GM23338 (cell line): ENCODE results near the gene DAAM1.

Experiments used
- CREB1 ChIP-seq: fragments of 250-450 bp; sonication (Bioruptor Pico); IDR thresholded peaks from 2 replicates; pipeline ENCODE4 v1.5.0; 2020; ENCODE audit warnings: low read depth, mild to moderate bottlenecking, moderate library complexity
- EZH2 ChIP-seq: fragments of 200-600 bp; sonication (generic); IDR thresholded peaks from one replicate; pipeline ENCODE4 v1.8.0; 2017; ENCODE audit warnings: antibody characterized with exemption, mild to moderate bottlenecking, low read depth; ENCODE audit not compliant: unreplicated experiment
- POLR2AphosphoS5 ChIP-seq: IDR thresholded peaks from 2 replicates; pipeline ENCODE4 v1.6.1; 2016; ENCODE audit warnings: antibody characterized with exemption, low read depth
- TF ChIP-seq, protein P1 (sequence below), 2 experiments: fragments of 200-600 bp in 1 of 2; sonication (generic) in 1 of 2; conservative IDR thresholded peaks; 2 replicates each; pipeline versions ENCODE4 v1.5.1 to v1.6.1; 2016 to 2017; ENCODE audit warnings: antibody characterized with exemption in 2 of 2, low read depth in 2 of 2, mild to moderate bottlenecking in 2 of 2, moderate library complexity in 1 of 2
- TF ChIP-seq, protein P2 (sequence below): IDR thresholded peaks from one replicate; pipeline ENCODE4 v1.6.1; 2018; ENCODE audit warnings: antibody characterized with exemption; ENCODE audit not compliant: unreplicated experiment

DNA sequence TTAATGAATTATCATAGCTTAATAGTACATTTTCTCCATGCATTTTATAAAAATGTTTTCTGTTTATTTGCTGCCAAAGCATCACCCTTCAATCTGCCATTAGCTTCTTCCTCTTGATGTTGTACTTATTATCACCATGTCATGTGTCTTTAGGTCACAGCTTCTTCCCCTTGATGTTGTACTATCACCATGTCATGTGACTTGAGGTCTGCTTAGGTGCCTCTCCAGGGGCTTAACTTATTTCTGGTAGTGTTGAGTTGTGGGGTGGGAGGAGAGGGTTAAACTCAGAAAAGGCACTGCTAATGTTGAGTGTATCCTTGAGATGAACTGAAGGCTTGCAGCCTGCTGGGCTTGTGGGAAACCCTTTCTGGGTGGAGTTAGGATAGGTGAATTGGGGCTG, 87.8 kb downstream of the DAAM1 start:
- TF ChIP-seq, protein P1, sequence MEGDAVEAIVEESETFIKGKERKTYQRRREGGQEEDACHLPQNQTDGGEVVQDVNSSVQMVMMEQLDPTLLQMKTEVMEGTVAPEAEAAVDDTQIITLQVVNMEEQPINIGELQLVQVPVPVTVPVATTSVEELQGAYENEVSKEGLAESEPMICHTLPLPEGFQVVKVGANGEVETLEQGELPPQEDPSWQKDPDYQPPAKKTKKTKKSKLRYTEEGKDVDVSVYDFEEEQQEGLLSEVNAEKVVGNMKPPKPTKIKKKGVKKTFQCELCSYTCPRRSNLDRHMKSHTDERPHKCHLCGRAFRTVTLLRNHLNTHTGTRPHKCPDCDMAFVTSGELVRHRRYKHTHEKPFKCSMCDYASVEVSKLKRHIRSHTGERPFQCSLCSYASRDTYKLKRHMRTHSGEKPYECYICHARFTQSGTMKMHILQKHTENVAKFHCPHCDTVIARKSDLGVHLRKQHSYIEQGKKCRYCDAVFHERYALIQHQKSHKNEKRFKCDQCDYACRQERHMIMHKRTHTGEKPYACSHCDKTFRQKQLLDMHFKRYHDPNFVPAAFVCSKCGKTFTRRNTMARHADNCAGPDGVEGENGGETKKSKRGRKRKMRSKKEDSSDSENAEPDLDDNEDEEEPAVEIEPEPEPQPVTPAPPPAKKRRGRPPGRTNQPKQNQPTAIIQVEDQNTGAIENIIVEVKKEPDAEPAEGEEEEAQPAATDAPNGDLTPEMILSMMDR (conservative IDR thresholded peaks at IDR 0.05; ENCODE audit: low read depth in 2 of 2): no peak
- no peak for TF ChIP-seq POLR2AphosphoS5
- TF ChIP-seq EZH2: no peak
- TF ChIP-seq, protein P2, sequence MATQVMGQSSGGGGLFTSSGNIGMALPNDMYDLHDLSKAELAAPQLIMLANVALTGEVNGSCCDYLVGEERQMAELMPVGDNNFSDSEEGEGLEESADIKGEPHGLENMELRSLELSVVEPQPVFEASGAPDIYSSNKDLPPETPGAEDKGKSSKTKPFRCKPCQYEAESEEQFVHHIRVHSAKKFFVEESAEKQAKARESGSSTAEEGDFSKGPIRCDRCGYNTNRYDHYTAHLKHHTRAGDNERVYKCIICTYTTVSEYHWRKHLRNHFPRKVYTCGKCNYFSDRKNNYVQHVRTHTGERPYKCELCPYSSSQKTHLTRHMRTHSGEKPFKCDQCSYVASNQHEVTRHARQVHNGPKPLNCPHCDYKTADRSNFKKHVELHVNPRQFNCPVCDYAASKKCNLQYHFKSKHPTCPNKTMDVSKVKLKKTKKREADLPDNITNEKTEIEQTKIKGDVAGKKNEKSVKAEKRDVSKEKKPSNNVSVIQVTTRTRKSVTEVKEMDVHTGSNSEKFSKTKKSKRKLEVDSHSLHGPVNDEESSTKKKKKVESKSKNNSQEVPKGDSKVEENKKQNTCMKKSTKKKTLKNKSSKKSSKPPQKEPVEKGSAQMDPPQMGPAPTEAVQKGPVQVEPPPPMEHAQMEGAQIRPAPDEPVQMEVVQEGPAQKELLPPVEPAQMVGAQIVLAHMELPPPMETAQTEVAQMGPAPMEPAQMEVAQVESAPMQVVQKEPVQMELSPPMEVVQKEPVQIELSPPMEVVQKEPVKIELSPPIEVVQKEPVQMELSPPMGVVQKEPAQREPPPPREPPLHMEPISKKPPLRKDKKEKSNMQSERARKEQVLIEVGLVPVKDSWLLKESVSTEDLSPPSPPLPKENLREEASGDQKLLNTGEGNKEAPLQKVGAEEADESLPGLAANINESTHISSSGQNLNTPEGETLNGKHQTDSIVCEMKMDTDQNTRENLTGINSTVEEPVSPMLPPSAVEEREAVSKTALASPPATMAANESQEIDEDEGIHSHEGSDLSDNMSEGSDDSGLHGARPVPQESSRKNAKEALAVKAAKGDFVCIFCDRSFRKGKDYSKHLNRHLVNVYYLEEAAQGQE: no peak
- no peak for TF ChIP-seq CREB1 (CRISPR knock-in tag)
